Measurements from ENCODE around the gene S100A7. TPM values are rescaled to one million over a fixed set of nuclear protein-coding genes. Genes with fewer than 3 reads are reported as not detected.
"Not testable (repeated sequence)": the region's sequence is repeated elsewhere in the genome, so short reads cannot be mapped to it uniquely, and the experiment has no call there.

Gene S100A7
- total RNA-seq, 2 experiments from 2014 or later = not detected

DNA sequence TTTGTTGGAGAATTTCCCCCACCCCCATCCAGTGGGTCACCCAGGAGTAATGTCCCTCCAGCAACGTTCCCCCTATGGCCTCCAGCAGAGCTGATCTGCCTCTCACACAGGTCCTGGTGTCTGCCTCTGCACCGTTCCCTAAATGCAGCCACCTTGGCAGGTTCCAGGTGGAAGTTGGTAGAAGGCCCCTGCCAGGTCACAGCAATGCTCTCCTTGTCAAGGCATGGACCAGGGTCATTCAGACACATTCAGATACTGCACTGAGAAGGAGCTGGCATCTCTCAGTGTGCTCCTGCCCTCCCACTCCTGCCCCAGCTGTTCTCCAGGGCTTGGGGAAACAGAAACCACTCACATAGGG lies 41.0 kb downstream of the S100A7 start:
- H3K4me3 Mint-ChIP-seq; H3K4me1 Mint-ChIP-seq; H3K27ac Mint-ChIP-seq; POLR2A ChIA-PET; H3K27me3 Mint-ChIP-seq; H3K36me3 Mint-ChIP-seq (ENCODE audit: low read depth); H3K9me3 Mint-ChIP-seq; CTCF ChIA-PET: not testable (repeated sequence)
- peak; percentile 12 for DNase-seq

DNA sequence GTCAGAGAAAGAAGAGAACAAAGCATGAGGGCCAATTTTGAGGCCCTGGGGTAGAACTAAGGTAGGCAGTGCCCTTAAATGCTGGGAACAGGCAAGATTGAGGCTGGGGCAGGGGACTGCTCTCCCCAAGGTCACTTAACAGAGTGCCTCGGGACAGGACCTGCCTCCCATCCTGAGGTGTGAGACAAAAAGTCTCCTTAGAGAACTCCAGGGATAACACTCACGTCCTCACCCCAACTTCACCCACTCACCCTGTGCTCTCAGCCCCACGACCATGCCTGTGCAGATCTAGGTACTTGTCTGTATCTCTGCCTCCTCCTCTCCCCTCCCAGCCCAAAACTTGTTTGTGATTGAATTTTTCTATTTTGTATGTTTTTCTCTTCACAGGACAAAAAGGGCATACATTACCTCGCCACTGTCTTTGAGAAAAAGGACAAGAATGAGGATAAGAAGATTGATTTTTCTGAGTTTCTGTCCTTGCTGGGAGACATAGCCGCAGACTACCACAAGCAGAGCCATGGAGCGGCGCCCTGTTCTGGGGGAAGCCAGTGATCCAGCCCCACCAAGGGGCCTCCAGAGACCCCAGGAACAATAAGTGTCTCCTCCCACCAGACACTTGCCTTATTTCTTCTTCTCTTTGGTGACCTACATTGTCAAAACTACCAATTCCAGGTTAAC lies 41.6 kb downstream of the S100A7 start:
- peak; percentile 0 for DNase-seq
- H3K9me3 Mint-ChIP-seq; H3K27ac Mint-ChIP-seq; H3K4me1 Mint-ChIP-seq; H3K36me3 Mint-ChIP-seq (ENCODE audit: low read depth); H3K27me3 Mint-ChIP-seq; CTCF ChIA-PET; H3K4me3 Mint-ChIP-seq; POLR2A ChIA-PET: not testable (repeated sequence)

DNA sequence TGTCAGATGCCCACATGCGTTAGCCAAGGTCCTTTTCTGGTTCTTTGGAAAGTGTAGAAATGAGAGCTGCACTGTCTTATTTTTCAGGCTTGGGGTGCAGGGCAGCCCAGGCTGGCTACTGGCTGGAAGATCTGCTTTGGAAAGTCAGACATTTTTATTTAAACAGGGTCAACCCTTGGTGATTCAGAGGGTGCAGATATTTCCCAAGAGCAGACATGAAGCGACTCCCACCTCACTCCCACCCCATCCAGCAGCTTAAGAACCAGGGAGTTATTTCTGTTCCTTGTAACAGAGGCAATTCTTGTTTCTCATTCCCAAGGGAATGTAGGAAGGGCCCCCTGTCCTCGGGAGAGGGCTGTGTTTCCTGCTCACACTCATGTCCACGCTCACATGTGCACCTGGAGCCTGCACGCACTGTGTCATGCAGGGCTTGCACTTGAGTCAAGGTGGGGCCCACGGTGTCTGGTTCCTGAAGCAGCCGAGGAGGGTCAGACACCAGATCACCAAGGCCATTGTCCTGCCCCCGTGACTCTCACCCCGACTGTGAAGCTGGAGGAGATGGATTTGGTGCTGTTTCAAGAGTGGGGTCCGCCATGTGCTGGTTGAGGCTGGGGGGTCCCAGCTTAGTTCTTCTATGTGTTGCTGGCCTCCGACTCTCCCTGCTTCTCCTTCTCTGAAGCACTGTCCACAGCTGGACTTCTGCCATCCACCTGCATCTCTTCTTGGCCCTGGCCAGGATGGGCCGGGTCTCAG lies 43.1 kb downstream of the S100A7 start:
- Mint-ChIP-seq H3K9me3 (peaks cover 2% of the 10 kb centered on the region), H3K27ac (no peak overlapping the region), H3K4me1 (no peaks in the 10 kb centered on the region), H3K27me3 (peaks cover 7% of the 10 kb centered on the region), H3K36me3 (ENCODE audit: low read depth) (no peaks in the 10 kb centered on the region), H3K4me3 (no peak overlapping the region)
- ChIA-PET CTCF (interaction anchor here (1.0 kb wide), 1 partner anchor 13 kb away, joined by 4 read pairs; no protein-coding TSS in a partner anchor), POLR2A (no interaction called here)
- peak; percentile 5 for DNase-seq

DNA sequence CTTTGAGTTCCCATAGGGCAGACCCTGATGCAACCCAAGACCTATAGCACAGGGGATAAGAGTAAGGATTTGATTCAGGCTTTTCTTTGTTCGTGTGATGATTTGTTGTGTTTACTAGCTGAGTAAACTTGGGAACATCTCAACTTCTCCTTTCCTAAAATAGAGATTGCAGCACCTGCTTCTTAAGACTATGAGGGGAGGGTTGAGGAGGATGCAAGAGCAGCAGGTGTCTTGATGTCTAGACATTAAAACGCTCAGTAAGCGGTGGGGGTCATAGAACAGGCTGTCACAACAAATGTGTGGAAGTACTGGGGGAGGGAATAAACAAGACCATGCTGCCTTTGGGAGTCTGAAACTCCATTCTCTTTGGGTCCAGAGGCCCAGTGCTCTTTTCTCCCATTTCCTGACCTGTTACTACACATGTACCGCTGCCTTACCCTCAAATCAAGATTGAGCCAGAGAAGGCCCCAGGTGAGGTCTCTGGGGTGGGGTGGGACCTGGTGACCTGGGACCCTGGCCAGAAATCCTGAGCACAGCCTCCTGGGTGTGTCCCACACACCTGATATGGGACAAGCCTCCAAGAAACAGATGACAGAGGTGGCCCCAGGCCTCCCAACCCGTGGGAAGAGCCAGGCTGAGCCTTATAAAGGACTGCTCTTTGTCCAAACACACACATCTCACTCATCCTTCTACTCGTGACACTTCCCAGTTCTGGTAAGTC lies 44.4 kb downstream of the S100A7 start, which contains the start of gene S100A7A:
Gene S100A7A (plus strand): TSS at position 671 of the 721 bp plus-strand sequence. CDS start 1,563 bp downstream, outside the sequence.
- ChIA-PET CTCF (no interaction called here), POLR2A (no interaction called here)
- DNase-seq = no peak
- Mint-ChIP-seq H3K36me3 (ENCODE audit: low read depth) (no peaks in the 10 kb centered on the region), H3K4me3 (no peak within 1 kb of the TSS), H3K4me1 (no peaks in the 10 kb centered on the region), H3K9me3 (peaks cover 2% of the 10 kb centered on the region), H3K27ac (no peak within 1 kb of the TSS), H3K27me3 (peaks cover 7% of the 10 kb centered on the region)

DNA sequence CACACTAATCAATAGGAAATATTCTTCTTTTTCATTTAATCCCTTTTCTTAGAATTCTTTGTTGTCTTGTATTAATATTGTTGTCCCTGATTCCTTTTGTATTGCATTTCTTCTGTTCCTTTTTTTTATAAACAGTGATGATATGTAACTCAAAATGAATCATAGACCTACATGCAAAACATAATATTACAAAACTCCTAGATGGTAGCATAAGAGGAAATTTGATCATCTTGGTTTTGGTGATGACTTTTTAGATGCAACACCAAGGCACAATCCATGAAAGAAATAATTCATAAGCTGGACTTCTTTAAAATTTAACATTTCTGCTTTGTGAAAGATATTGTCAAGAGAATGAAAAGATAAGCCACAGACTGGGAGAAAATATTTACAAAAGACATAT lies 46.5 kb downstream of the S100A7 start:
- H3K36me3 Mint-ChIP-seq (ENCODE audit: low read depth); CTCF ChIA-PET; POLR2A ChIA-PET; H3K4me3 Mint-ChIP-seq; H3K27ac Mint-ChIP-seq; DNase-seq; H3K4me1 Mint-ChIP-seq; H3K9me3 Mint-ChIP-seq: not testable (repeated sequence)
- H3K27me3 Mint-ChIP-seq = peaks cover 20% of the 10 kb centered on the region

Other genes starting within 250 kb of the S100A7 start
- not detected for gene PRR9, start 243.1 kb downstream of the S100A7 start, total RNA-seq
- gene LORICRIN, start 201.0 kb downstream of the S100A7 start, total RNA-seq = not detected
- gene PGLYRP3, start 147.7 kb downstream of the S100A7 start, total RNA-seq = not detected
- gene PGLYRP4, start 111.8 kb downstream of the S100A7 start, total RNA-seq = not detected
- gene S100A9, start 102.8 kb downstream of the S100A7 start, total RNA-seq = under 1 TPM in 1 of 2 experiments, not detected in 1; 0.55 TPM
- not detected for gene S100A12, start 85.0 kb downstream of the S100A7 start, total RNA-seq
- not detected for gene S100A8, start 69.6 kb downstream of the S100A7 start, total RNA-seq
- not detected for gene S100A7A, start 44.1 kb downstream of the S100A7 start, total RNA-seq
- gene S100A6, start 75.3 kb upstream of the S100A7 start, total RNA-seq = 100 to 1,000 TPM; 781 to 799 TPM
- gene S100A5, start 80.3 kb upstream of the S100A7 start, total RNA-seq = 1 to 10 TPM; 2.2 to 4.7 TPM
- gene S100A4, start 85.2 kb upstream of the S100A7 start, total RNA-seq = 1,000 to 10,000 TPM; 1,297 to 1,322 TPM
- not detected for gene S100A3, start 88.6 kb upstream of the S100A7 start, total RNA-seq
- 1 to 10 TPM in 1 of 2 experiments, under 1 TPM in 1; 0.85 to 1.2 TPM for gene S100A2, start 105.2 kb upstream of the S100A7 start, total RNA-seq
- gene S100A16, start 152.5 kb upstream of the S100A7 start, total RNA-seq = not detected
- gene S100A14, start 155.7 kb upstream of the S100A7 start, total RNA-seq = not detected
- 1 to 10 TPM; 6.1 TPM for gene S100A13, start 166.9 kb upstream of the S100A7 start, total RNA-seq
- gene S100A1, start 167.8 kb upstream of the S100A7 start, total RNA-seq = not detected
- gene CHTOP, start 173.4 kb upstream of the S100A7 start, total RNA-seq = 10 to 100 TPM; 84.7 to 87.1 TPM
- gene SNAPIN, start 198.1 kb upstream of the S100A7 start, total RNA-seq = 10 to 100 TPM; 35.0 to 35.6 TPM
- 100 to 1,000 TPM; 166 to 169 TPM for gene ILF2, start 210.3 kb upstream of the S100A7 start, total RNA-seq
- not detected for gene NPR1, start 218.0 kb upstream of the S100A7 start, total RNA-seq